ENCODE data around the gene PABPC3. TPM values are rescaled to one million over a fixed set of nuclear protein-coding genes. Genes with fewer than 3 reads are reported as not detected.

Gene PABPC3
- total RNA-seq, 2 experiments from 2014 or later = 0.13 to 0.49 TPM

- Histone ChIP-seq H3K9me3 (ENCODE audit: low read length) (0 out of 2 replicates have a peak, but pooled peaks cover 8% of the 10 kb centered on the region), H4K20me1 (ENCODE audit: insufficient read depth, low read length) (no peaks in the 10 kb centered on the region), H3K79me2 (ENCODE audit: insufficient read depth, low read depth, low read length) (no peaks in the 10 kb centered on the region), H3K4me3 (ENCODE audit: low read depth, low read length, poor library complexity, severe bottlenecking) (no peak overlapping the region), H3K9me2 (ENCODE audit: insufficient read depth, low read length) (no peaks in the 10 kb centered on the region), H3K36me3 (ENCODE audit: insufficient read depth, low read length) (no peaks in the 10 kb centered on the region), H3K4me1 (ENCODE audit: insufficient read depth, low read length, poor library complexity, severe bottlenecking) (no peaks in the 10 kb centered on the region), H2AFZ (ENCODE audit: low read length) (no peak overlapping the region), H3K27ac (ENCODE audit: low read depth, low read length, poor library complexity, severe bottlenecking) (no peak overlapping the region), H3K4me2 (ENCODE audit: low read length) (no peak overlapping the region)
- CTCF ChIA-PET (ENCODE audit: unreplicated experiment) = no interaction called here
- TF ChIP-seq EZH2phosphoT487 (IDR thresholded peaks at IDR 0.05; ENCODE audit: borderline replicate concordance, low read depth, low read length) = no peak
- TF ChIP-seq, protein P1, sequence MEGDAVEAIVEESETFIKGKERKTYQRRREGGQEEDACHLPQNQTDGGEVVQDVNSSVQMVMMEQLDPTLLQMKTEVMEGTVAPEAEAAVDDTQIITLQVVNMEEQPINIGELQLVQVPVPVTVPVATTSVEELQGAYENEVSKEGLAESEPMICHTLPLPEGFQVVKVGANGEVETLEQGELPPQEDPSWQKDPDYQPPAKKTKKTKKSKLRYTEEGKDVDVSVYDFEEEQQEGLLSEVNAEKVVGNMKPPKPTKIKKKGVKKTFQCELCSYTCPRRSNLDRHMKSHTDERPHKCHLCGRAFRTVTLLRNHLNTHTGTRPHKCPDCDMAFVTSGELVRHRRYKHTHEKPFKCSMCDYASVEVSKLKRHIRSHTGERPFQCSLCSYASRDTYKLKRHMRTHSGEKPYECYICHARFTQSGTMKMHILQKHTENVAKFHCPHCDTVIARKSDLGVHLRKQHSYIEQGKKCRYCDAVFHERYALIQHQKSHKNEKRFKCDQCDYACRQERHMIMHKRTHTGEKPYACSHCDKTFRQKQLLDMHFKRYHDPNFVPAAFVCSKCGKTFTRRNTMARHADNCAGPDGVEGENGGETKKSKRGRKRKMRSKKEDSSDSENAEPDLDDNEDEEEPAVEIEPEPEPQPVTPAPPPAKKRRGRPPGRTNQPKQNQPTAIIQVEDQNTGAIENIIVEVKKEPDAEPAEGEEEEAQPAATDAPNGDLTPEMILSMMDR (conservative IDR thresholded peaks at IDR 0.05; ENCODE audit: low read length) = no peak
- no TSS peak for BruUV-seq (replicated peaks)
- DNase-seq (ENCODE audit: low spot score) = no peak
- intact Hi-C loops (cut with micrococcal nuclease; ENCODE audit: unreplicated experiment) = loop anchor here (2.0 kb wide), 1 partner anchor 31 kb away; no protein-coding TSS in a partner anchor
- POLR2A ChIA-PET = interaction anchor here (0.6 kb wide), 1 partner anchor 202 kb away, joined by 3 read pairs; no protein-coding TSS in a partner anchor
These were observed 11.8 kb upstream of the PABPC3 start for GRCh38 chr13:25084096-25084495.

DNA sequence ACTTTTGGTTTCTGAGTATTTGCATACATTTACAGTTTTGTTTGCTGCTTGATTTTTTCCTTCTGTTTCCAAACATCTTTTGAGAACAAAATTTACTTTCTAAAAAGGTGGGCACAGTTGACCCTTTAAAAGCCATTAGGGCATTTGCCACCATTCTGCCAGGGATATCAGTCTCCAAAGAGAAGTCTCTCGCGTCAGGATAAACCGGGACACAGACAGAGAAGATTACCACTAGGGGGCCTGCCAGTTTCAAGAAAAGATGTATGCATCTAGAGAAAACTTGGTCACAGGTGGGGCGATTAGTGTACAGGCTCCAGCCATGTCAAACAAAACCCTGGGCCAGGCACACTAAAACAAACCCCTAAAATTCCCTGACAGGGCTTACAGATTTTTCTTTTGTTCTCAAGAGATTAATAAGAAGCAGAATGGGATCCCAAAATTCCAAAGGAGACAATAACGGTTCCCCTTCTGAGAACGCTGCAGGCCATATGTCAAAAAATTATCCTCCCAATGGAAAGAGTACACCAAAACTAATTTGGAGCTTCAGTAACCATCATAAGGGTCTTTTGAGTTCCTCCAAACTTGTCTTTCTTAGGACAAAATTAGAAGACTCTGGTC is 10.7 kb upstream of the PABPC3 start:
- no peak overlapping the region for H2AFZ ChIP-seq (ENCODE audit: low read length)
- H3K4me3 ChIP-seq (ENCODE audit: low read depth, low read length, poor library complexity, severe bottlenecking) = no peak overlapping the region
- TF ChIP-seq, protein P1 (conservative IDR thresholded peaks at IDR 0.05; ENCODE audit: low read length) = peak; percentile 86
- TF ChIP-seq EZH2phosphoT487 (IDR thresholded peaks at IDR 0.05; ENCODE audit: borderline replicate concordance, low read depth, low read length) = no peak
- no peaks in the 10 kb centered on the region for H3K79me2 ChIP-seq (ENCODE audit: insufficient read depth, low read depth, low read length)
- H3K9me3 ChIP-seq (ENCODE audit: low read length) = 0 out of 2 replicates have a peak, but pooled peaks cover 8% of the 10 kb centered on the region
- H3K4me2 ChIP-seq (ENCODE audit: low read length) = no peak overlapping the region
- ChIA-PET CTCF (ENCODE audit: unreplicated experiment) (no interaction called here), POLR2A (no interaction called here)
- no peaks in the 10 kb centered on the region for H4K20me1 ChIP-seq (ENCODE audit: insufficient read depth, low read length)
- H3K4me1 ChIP-seq (ENCODE audit: insufficient read depth, low read length, poor library complexity, severe bottlenecking) = no peaks in the 10 kb centered on the region
- H3K27ac ChIP-seq (ENCODE audit: low read depth, low read length, poor library complexity, severe bottlenecking) = no peak overlapping the region
- intact Hi-C loops (cut with micrococcal nuclease; ENCODE audit: unreplicated experiment) = loop anchor here (2.0 kb wide), 1 partner anchor 30 kb away; no protein-coding TSS in a partner anchor
- no peaks in the 10 kb centered on the region for H3K9me2 ChIP-seq (ENCODE audit: insufficient read depth, low read length)
- no peaks in the 10 kb centered on the region for H3K36me3 ChIP-seq (ENCODE audit: insufficient read depth, low read length)
- peak; percentile 59 for DNase-seq (ENCODE audit: low spot score)
- no TSS peak for BruUV-seq (replicated peaks)

DNA sequence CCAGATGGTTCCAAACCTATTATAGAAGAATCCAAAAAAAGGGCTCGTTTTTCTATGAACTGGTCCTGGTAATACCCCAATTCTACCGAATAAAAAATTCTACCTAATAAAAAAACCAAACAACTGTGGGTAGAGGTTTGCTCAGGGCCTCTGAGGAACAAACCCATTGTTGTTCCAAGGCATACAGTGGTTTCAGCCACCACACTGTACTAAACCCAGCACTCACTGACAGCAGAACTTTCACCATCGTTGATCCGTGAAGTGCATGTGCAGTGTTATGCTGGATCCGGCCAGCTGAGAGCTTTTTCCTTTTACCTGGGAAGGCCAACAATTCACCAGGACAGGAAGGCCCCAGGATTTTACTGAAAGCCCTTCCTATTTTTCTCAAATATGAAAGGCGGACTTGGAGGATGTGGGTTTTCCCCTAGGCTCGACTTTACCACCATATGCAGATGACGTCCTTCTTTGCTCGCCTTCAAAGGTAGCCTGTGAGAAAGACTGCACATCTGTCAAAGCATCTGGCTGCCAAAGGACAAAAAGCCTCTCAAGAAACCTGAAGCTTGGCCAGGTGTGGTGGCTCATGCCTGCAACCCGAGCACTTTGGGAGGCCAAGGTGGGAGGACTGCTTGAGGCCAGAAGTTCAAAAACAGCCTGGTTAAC is 7.2 kb upstream of the PABPC3 start:
- ChIA-PET CTCF (ENCODE audit: unreplicated experiment) (no interaction called here), POLR2A (no interaction called here)
- Histone ChIP-seq H3K27ac (ENCODE audit: low read depth, low read length, poor library complexity, severe bottlenecking) (no peak overlapping the region), H3K9me2 (ENCODE audit: insufficient read depth, low read length) (no peaks in the 10 kb centered on the region), H3K36me3 (ENCODE audit: insufficient read depth, low read length) (no peaks in the 10 kb centered on the region), H3K4me2 (ENCODE audit: low read length) (no peak overlapping the region), H2AFZ (ENCODE audit: low read length) (no peak overlapping the region), H3K79me2 (ENCODE audit: insufficient read depth, low read depth, low read length) (no peaks in the 10 kb centered on the region), H3K4me1 (ENCODE audit: insufficient read depth, low read length, poor library complexity, severe bottlenecking) (no peaks in the 10 kb centered on the region), H4K20me1 (ENCODE audit: insufficient read depth, low read length) (no peaks in the 10 kb centered on the region), H3K4me3 (ENCODE audit: low read depth, low read length, poor library complexity, severe bottlenecking) (no peak overlapping the region), H3K9me3 (ENCODE audit: low read length) (0 out of 2 replicates have a peak, but pooled peaks cover 8% of the 10 kb centered on the region)
- intact Hi-C loops (cut with micrococcal nuclease; ENCODE audit: unreplicated experiment) = no loop called here
- BruUV-seq (replicated peaks) = no TSS peak
- TF ChIP-seq, protein P1 (conservative IDR thresholded peaks at IDR 0.05; ENCODE audit: low read length) = no peak
- no peak for TF ChIP-seq EZH2phosphoT487 (IDR thresholded peaks at IDR 0.05; ENCODE audit: borderline replicate concordance, low read depth, low read length)
- DNase-seq (ENCODE audit: low spot score) = peak; percentile 11
